GM06990 (cell line): ENCODE data around the gene BRIX1.

ENCODE experiments used
- DNase-seq: peaks from one replicate; pipeline ENCODE4 v3.0.0-alpha.2; 2011; ENCODE audit not compliant: insufficient read length; ENCODE audit errors: extremely low read depth
- H3K27me3 ChIP-seq: replicated peaks from 2 replicates; pipeline ENCODE4 v1.6.0; 2011; ENCODE audit warnings: low read length; ENCODE audit not compliant: control insufficient read depth, insufficient read depth
- H3K36me3 ChIP-seq: 2 replicates; pipeline ENCODE4 v1.5.1; 2011; ENCODE audit warnings: low read length; ENCODE audit not compliant: control insufficient read depth, insufficient read depth
- H3K4me3 ChIP-seq: replicated peaks from 2 replicates; pipeline ENCODE4 v1.5.1; 2011; ENCODE audit warnings: low read depth, mild to moderate bottlenecking, control low read depth, low read length
- CTCF ChIP-seq: IDR thresholded peaks from 2 replicates; pipeline ENCODE4 v1.5.1; 2011; ENCODE audit warnings: low read length, control low read depth, mild to moderate bottlenecking, inconsistent platforms; ENCODE audit not compliant: insufficient read depth, poor library complexity, severe bottlenecking

Gene BRIX1

GRCh38 chr5:34892414-34892813, 23.1 kb upstream of the BRIX1 start:
- Histone ChIP-seq H3K36me3 (no peaks in the 10 kb centered on the region), H3K4me3 (no peak overlapping the region), H3K27me3 (no peaks in the 10 kb centered on the region)
- DNase-seq, result no peak
- TF ChIP-seq CTCF, result no peak

GRCh38 chr5:34894716-34895115, 20.8 kb upstream of the BRIX1 start:
- Histone ChIP-seq H3K36me3 (no peaks in the 10 kb centered on the region), H3K4me3 (no peak overlapping the region), H3K27me3 (no peaks in the 10 kb centered on the region)
- no peak for DNase-seq
- no peak for TF ChIP-seq CTCF

GRCh38 chr5:34895641-34896419, 19.7 kb upstream of the BRIX1 start:
- Histone ChIP-seq H3K4me3 (no peak overlapping the region), H3K36me3 (no peaks in the 10 kb centered on the region), H3K27me3 (no peaks in the 10 kb centered on the region)
- TF ChIP-seq CTCF, result no peak
- DNase-seq, result no peak

- Histone ChIP-seq H3K27me3 (no peaks in the 10 kb centered on the region), H3K4me3 (no peak overlapping the region), H3K36me3 (no peaks in the 10 kb centered on the region)
- no peak for TF ChIP-seq CTCF
- no peak for DNase-seq
Measured at GRCh38 chr5:34897646-34898045, 17.9 kb upstream of the BRIX1 start.

GRCh38 chr5:34898258-34898895, 17.1 kb upstream of the BRIX1 start:
- Histone ChIP-seq H3K36me3 (no peaks in the 10 kb centered on the region), H3K4me3 (no peak overlapping the region), H3K27me3 (no peaks in the 10 kb centered on the region)
- peak; percentile 81 for TF ChIP-seq CTCF
- peak; percentile 21 for DNase-seq
